Erythroblast (primary cell): ENCODE results near the gene AMFR.

Experiments
- GATA1 ChIP-seq: IDR thresholded peaks from 2 replicates; pipeline ENCODE4 v1.6.1; 2011; ENCODE audit warnings: low read depth, mild to moderate bottlenecking, control low read depth, low read length, moderate library complexity
- POLR2A ChIP-seq: IDR thresholded peaks from 2 replicates; pipeline ENCODE4 v1.6.1; 2011; ENCODE audit warnings: mild to moderate bottlenecking, low read length

GRCh38 chr16:56370185-56370874, 55.0 kb downstream of the AMFR start:
- TF ChIP-seq POLR2A (no peak), GATA1 (no peak)
